ENCODE data around the gene MED13.

GRCh38 chr17:61955619-61956018, 109.5 kb downstream of the MED13 start:
- TF ChIP-seq CTCF (IDR thresholded peaks at IDR 0.05) (no peak), POLR2A (IDR thresholded peaks at IDR 0.05) (no peak), POLR2AphosphoS5 (IDR thresholded peaks at IDR 0.05) (no peak), EP300 (IDR thresholded peaks at IDR 0.05) (no peak)

All from sigmoid colon (tissue), 4 donors.